SK-N-DZ (cell line): Measurements from ENCODE around the gene CTTN.
"Not testable (repeated sequence)": the region's sequence is repeated elsewhere in the genome, so short reads cannot be mapped to it uniquely, and the experiment has no call there.

ENCODE experiments used
- DNase-seq: peaks from one replicate; pipeline ENCODE4 v3.0.0-alpha.2; 2015; ENCODE audit warnings: low spot score

Gene CTTN

GRCh38 chr11:70381350-70381749, 17.0 kb upstream of the CTTN start:
- no peak for DNase-seq

GRCh38 chr11:70381872-70382861, 16.2 kb upstream of the CTTN start:
- no peak for DNase-seq

GRCh38 chr11:70383664-70384565, 14.4 kb upstream of the CTTN start:
- no peak for DNase-seq

- no peak for DNase-seq
Measured at GRCh38 chr11:70384566-70385152, 13.7 kb upstream of the CTTN start.

GRCh38 chr11:70387564-70387963, 10.8 kb upstream of the CTTN start:
- DNase-seq, result no peak

GRCh38 chr11:70389201-70389600, 9.1 kb upstream of the CTTN start:
- DNase-seq, result no peak

GRCh38 chr11:70390882-70391281, 7.4 kb upstream of the CTTN start:
- DNase-seq, result not testable (repeated sequence)

GRCh38 chr11:70394211-70394950, 3.9 kb upstream of the CTTN start:
- no peak for DNase-seq

GRCh38 chr11:70397336-70397982, 870 bp upstream of the CTTN start:
- peak; percentile 60 for DNase-seq

GRCh38 chr11:70398834-70399680, 728 bp downstream of the CTTN start:
- DNase-seq, result no peak

GRCh38 chr11:70399681-70400112, 1.4 kb downstream of the CTTN start:
- DNase-seq, result no peak

GRCh38 chr11:70400643-70401042, 2.3 kb downstream of the CTTN start:
- no peak for DNase-seq

GRCh38 chr11:70402016-70402415, 3.7 kb downstream of the CTTN start:
- DNase-seq, result no peak

- no peak for DNase-seq
Measured at GRCh38 chr11:70402685-70403084, 4.4 kb downstream of the CTTN start.

- DNase-seq, result no peak
Measured at GRCh38 chr11:70404244-70404643, 5.9 kb downstream of the CTTN start.

GRCh38 chr11:70405679-70406395, 7.5 kb downstream of the CTTN start:
- DNase-seq, result no peak

GRCh38 chr11:70407121-70407520, 8.8 kb downstream of the CTTN start:
- no peak for DNase-seq

- no peak for DNase-seq
Measured at GRCh38 chr11:70407814-70408213, 9.5 kb downstream of the CTTN start.

- not testable (repeated sequence) for DNase-seq
Measured at GRCh38 chr11:70408326-70408725, 10.0 kb downstream of the CTTN start.
